ENCODE data around the gene RAP1GAP.

GRCh38 chr1:21593231-21593630 is 75.9 kb downstream of the RAP1GAP start:
- no peak for TF ChIP-seq CTCF (conservative IDR thresholded peaks at IDR 0.05; ENCODE audit: low read length)
- no peak for TF ChIP-seq EZH2phosphoT487 (IDR thresholded peaks at IDR 0.05; ENCODE audit: borderline replicate concordance, low read depth, low read length)
